Measurements from ENCODE around the gene FXR2. TPM values are rescaled to one million over a fixed set of nuclear protein-coding genes. Genes with fewer than 3 reads are reported as not detected.

Gene FXR2
- total RNA-seq, 1 experiment from 2014 or later, result 61.5 TPM

DNA sequence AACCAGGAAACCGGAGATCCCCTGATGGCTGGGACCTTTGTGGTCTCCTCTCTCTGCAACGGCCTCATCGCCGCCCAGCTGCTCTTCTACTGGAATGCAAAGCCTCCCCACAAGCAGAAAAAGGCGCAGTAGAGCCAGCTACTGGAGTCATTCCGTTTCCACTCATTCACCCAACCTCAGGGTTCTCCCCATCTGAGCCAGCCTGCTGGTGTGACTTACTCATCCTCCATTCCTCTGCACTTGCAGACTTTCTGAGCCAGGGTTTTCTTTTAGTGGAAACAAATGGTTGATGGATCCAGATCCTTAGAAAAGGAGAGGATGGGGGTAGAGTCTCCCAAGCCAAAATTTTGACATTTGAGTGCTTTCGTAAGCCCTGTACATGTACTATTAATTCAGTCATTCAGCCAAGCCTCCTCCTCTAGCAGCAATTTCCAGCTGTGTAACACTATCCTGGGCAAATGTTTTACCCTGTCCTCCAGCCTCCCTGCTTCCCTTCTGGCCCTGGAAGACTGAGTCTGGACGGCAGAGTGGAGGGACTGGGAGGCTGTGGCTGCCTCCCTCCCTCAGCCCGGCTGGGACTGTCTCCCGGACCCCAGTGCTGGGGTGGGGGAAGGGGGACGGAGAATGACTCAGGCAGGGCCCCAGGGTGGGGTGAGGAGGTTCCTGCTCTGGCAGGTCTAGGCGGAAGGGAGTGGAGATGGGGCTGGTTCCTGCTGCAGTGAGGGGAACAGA, 27.1 kb downstream of the FXR2 start:
- ChIA-PET POLR2A (ENCODE audit: unreplicated experiment) (interaction anchor here (0.6 kb wide), 1 partner anchor 154 kb away, joined by 3 read pairs; no protein-coding TSS in a partner anchor), CTCF (interaction anchor here (0.6 to 0.9 kb wide), 4 partner anchors 27 to 129 kb away, joined by 3 to 4 read pairs (median 4); no protein-coding TSS in a partner anchor)
- Histone ChIP-seq H3K4me3 (peak overlapping the region; percentile 83; the same call in 1 of the 2 replicates), H3K36me3 (ENCODE audit: low read depth) (no peaks in the 10 kb centered on the region), H3F3A (ENCODE audit: insufficient read depth, low read depth) (peaks cover 48% of the 10 kb centered on the region), H3K27me3 (ENCODE audit: insufficient read depth, low read depth) (no peaks in the 10 kb centered on the region), H3K4me1 (replicated peaks; ENCODE audit: insufficient read depth) (peaks cover 46% of the 10 kb centered on the region), H3K9me2 (ENCODE audit: insufficient read depth) (no peaks in the 10 kb centered on the region), H3K4me2 (peak overlapping the region; percentile 91), H2AFZ (no peak overlapping the region), H3K9me3 (ENCODE audit: insufficient read depth, low read depth) (no peaks in the 10 kb centered on the region), H3K79me2 (ENCODE audit: low read depth) (peaks cover 43% of the 10 kb centered on the region), H3K27ac (peak overlapping the region; percentile 97), H4K20me1 (ENCODE audit: insufficient read depth) (no peaks in the 10 kb centered on the region; the same call in 1 of the 2 replicates)
- DNase-seq, result peak; percentile 45 to 71
- intact Hi-C loops (cut with micrococcal nuclease; ENCODE audit: unreplicated experiment), result loop anchor here (1.0 to 10.0 kb wide), 5 partner anchors 15 to 543 kb away; partner anchors contain the start of genes CHD3, CYB5D1, DNAH2 and NAA38
- TF ChIP-seq, protein P1, sequence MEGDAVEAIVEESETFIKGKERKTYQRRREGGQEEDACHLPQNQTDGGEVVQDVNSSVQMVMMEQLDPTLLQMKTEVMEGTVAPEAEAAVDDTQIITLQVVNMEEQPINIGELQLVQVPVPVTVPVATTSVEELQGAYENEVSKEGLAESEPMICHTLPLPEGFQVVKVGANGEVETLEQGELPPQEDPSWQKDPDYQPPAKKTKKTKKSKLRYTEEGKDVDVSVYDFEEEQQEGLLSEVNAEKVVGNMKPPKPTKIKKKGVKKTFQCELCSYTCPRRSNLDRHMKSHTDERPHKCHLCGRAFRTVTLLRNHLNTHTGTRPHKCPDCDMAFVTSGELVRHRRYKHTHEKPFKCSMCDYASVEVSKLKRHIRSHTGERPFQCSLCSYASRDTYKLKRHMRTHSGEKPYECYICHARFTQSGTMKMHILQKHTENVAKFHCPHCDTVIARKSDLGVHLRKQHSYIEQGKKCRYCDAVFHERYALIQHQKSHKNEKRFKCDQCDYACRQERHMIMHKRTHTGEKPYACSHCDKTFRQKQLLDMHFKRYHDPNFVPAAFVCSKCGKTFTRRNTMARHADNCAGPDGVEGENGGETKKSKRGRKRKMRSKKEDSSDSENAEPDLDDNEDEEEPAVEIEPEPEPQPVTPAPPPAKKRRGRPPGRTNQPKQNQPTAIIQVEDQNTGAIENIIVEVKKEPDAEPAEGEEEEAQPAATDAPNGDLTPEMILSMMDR (conservative IDR thresholded peaks at IDR 0.05), result no peak
- TF ChIP-seq EZH2 (IDR thresholded peaks at IDR 0.05; ENCODE audit: low read depth), result no peak
- no TSS peak for BruUV-seq (replicated peaks)

DNA sequence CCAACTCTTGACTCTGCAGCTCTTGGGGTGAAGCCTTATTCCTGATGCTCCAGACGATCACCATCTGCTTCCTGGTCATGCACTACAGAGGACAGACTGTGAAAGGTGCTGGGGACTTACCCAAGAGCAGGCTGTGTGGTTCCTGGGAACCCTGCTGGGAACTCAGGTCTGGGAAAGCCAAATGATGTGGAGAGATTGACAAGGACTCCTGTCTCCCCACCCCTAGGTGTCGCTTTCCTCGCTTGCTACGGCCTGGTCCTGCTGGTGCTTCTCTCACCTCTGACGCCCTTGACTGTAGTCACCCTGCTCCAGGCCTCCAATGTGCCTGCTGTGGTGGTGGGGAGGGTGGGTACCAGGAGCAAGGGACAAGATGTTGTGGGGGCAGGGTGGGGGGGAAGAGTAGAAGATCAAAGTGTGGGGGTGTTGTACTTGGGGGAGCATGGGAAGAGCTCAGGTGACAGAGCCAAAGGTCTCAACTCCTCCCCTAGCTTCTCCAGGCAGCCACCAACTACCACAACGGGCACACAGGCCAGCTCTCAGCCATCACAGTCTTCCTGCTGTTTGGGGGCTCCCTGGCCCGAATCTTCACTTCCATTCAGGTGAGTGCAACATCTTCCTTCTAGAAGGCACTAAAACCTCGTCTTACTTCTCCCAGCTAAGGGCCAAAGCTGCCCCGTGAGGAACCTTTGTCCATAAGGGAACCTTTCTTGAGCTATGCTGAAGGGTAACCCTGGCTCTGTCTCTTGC, 27.9 kb downstream of the FXR2 start:
- Histone ChIP-seq H3K79me2 (ENCODE audit: low read depth) (peaks cover 43% of the 10 kb centered on the region), H3K4me2 (peak overlapping the region; percentile 91), H3K4me3 (peak overlapping the region; percentile 83; the same call in 1 of the 2 replicates)

More for the DNA sequence above, 27.9 kb downstream of the FXR2 start:
- TF ChIP-seq, protein P1 (conservative IDR thresholded peaks at IDR 0.05), result peak; percentile 63
- TF ChIP-seq EZH2 (IDR thresholded peaks at IDR 0.05; ENCODE audit: low read depth), result no peak
- BruUV-seq (replicated peaks), result no TSS peak
- no peaks in the 10 kb centered on the region for H3K9me3 ChIP-seq (ENCODE audit: insufficient read depth, low read depth)
- H3F3A ChIP-seq (ENCODE audit: insufficient read depth, low read depth), result peaks cover 44% of the 10 kb centered on the region
- no peaks in the 10 kb centered on the region; the same call in 1 of the 2 replicates for H4K20me1 ChIP-seq (ENCODE audit: insufficient read depth)
- H3K9me2 ChIP-seq (ENCODE audit: insufficient read depth), result no peaks in the 10 kb centered on the region
- peak; percentile 63 to 74 for DNase-seq
- peaks cover 43% of the 10 kb centered on the region for H3K4me1 ChIP-seq (replicated peaks; ENCODE audit: insufficient read depth)
- POLR2A ChIA-PET (ENCODE audit: unreplicated experiment), result interaction anchor here (0.6 kb wide), 3 partner anchors 99 to 153 kb away, joined by 3 to 7 read pairs (median 3); partner anchors contain the start of gene ZBTB4
- H3K27ac ChIP-seq, result no peak overlapping the region
- no peak overlapping the region for H2AFZ ChIP-seq
- H3K27me3 ChIP-seq (ENCODE audit: insufficient read depth, low read depth), result no peaks in the 10 kb centered on the region
- H3K36me3 ChIP-seq (ENCODE audit: low read depth), result no peaks in the 10 kb centered on the region
- CTCF ChIA-PET, result interaction anchor here (0.5 to 0.9 kb wide), 5 partner anchors 18 to 130 kb away, joined by 3 to 6 read pairs (median 4); no protein-coding TSS in a partner anchor
- intact Hi-C loops (cut with micrococcal nuclease; ENCODE audit: unreplicated experiment), result loop anchor here (2.0 to 10.0 kb wide), 4 partner anchors 14 to 542 kb away; partner anchors contain the start of genes CHD3, CYB5D1, NAA38 and SLC16A11

Measured in PC-9 (cell line).